Loucy (cell line): ENCODE data around the gene NLRP9.
"Not testable (repeated sequence)": the region's sequence is repeated elsewhere in the genome, so short reads cannot be mapped to it uniquely, and the experiment has no call there.

Experiments
- H2AFZ ChIP-seq: fragments of 200-600 bp; sonication (generic); 2 replicates; pipeline ENCODE4 v1.6.0; 2016; ENCODE audit warnings: antibody characterized with exemption, mild to moderate bottlenecking, low read length, moderate library complexity
- H3F3A ChIP-seq: fragments of 200-600 bp; 2 replicates; pipeline ENCODE4 v1.6.0; 2016; ENCODE audit warnings: antibody characterized with exemption, low read depth, mild to moderate bottlenecking
- H3K27me3 ChIP-seq: fragments of 200-600 bp; sonication (generic); 2 replicates; pipeline ENCODE4 v1.6.1; 2014; ENCODE audit warnings: low read length, mild to moderate bottlenecking; ENCODE audit not compliant: insufficient read depth, poor library complexity, severe bottlenecking
- H3K36me3 ChIP-seq: fragments of 200-600 bp; sonication (generic); 2 replicates; pipeline ENCODE4 v1.6.1; 2016; ENCODE audit warnings: low read length; ENCODE audit not compliant: insufficient read depth
- H3K4me1 ChIP-seq: fragments of 200-600 bp; sonication (generic); 2 replicates; pipeline ENCODE4 v1.5.1; 2014; ENCODE audit warnings: low read length, mild to moderate bottlenecking; ENCODE audit not compliant: insufficient read depth, poor library complexity, severe bottlenecking
- H3K4me2 ChIP-seq: fragments of 200-600 bp; sonication (generic); 2 replicates; pipeline ENCODE4 v1.6.0; 2014; ENCODE audit warnings: antibody characterized with exemption, low read length, low read depth, mild to moderate bottlenecking; ENCODE audit not compliant: poor library complexity, severe bottlenecking
- H3K4me3 ChIP-seq: fragments of 200-600 bp; sonication (generic); 2 replicates; pipeline ENCODE4 v1.5.1; 2014; ENCODE audit warnings: low read length, mild to moderate bottlenecking, mixed read lengths; ENCODE audit not compliant: poor library complexity, severe bottlenecking
- H3K79me2 ChIP-seq: fragments of 200-600 bp; sonication (generic); 2 replicates; pipeline ENCODE4 v1.6.1; 2014; ENCODE audit warnings: low read length; ENCODE audit not compliant: insufficient read depth
- H3K9ac ChIP-seq: fragments of 200-600 bp; sonication (generic); 2 replicates; pipeline ENCODE4 v1.6.0; 2014; ENCODE audit warnings: mild to moderate bottlenecking, low read depth, low read length, moderate library complexity; ENCODE audit not compliant: poor library complexity, severe bottlenecking
- H3K9me2 ChIP-seq: fragments of 200-600 bp; sonication (generic); replicated peaks from 2 replicates; pipeline ENCODE4 v1.6.1; 2016; ENCODE audit warnings: low read depth, low read length, mixed read lengths
- H3K9me3 ChIP-seq: fragments of 200-600 bp; sonication (generic); 2 replicates; pipeline ENCODE4 v1.6.1; 2014; ENCODE audit warnings: mild to moderate bottlenecking, antibody characterized with exemption, low read length, low read depth; ENCODE audit not compliant: insufficient read depth
- H4K20me1 ChIP-seq: fragments of 200-600 bp; sonication (generic); 2 replicates; pipeline ENCODE4 v1.6.0; 2014; ENCODE audit warnings: antibody characterized with exemption, low read length, mild to moderate bottlenecking; ENCODE audit not compliant: insufficient read depth, poor library complexity, severe bottlenecking
- EZH2phosphoT487 ChIP-seq: fragments of 200-600 bp; IDR thresholded peaks from 2 replicates; pipeline ENCODE4 v1.6.1; 2018; ENCODE audit warnings: antibody characterized with exemption, mild to moderate bottlenecking, moderate library complexity, borderline replicate concordance
- TF ChIP-seq, protein P1 (sequence below): fragments of 200-600 bp; sonication (generic); conservative IDR thresholded peaks from 2 replicates; pipeline ENCODE4 v1.5.1; 2014; ENCODE audit warnings: mild to moderate bottlenecking, antibody characterized with exemption, low read length

Gene NLRP9

DNA sequence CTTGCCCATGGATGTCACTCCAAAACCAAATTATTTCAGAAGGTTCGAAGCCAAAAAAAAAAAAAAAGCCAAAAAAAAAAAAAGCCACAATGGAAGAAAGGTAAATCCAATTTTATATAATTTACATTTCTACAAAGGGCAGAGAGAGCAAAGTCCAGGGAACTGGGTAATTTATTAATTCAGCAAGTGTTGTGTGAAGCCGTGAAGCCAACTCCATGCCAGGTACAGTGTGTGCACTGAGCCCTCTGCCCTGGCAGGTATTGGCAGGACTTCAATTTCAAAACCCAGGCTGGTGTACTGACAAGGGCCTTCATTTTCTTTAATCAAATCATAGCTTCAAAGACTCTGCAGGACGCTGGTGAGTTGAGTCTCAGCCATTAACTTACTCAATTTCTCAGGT, 15.2 kb upstream of the NLRP9 start:
- Histone ChIP-seq H3K4me2 (no peak overlapping the region), H3K9me2 (no peaks in the 10 kb centered on the region), H3K9me3 (0 out of 2 replicates have a peak, but pooled peaks cover 3% of the 10 kb centered on the region), H3K79me2 (no peaks in the 10 kb centered on the region), H3F3A (no peaks in the 10 kb centered on the region), H2AFZ (no peak overlapping the region), H3K9ac (no peak overlapping the region), H4K20me1 (no peaks in the 10 kb centered on the region), H3K4me3 (no peak overlapping the region), H3K27me3 (no peaks in the 10 kb centered on the region), H3K4me1 (no peaks in the 10 kb centered on the region), H3K36me3 (no peaks in the 10 kb centered on the region)
- TF ChIP-seq, protein P1, sequence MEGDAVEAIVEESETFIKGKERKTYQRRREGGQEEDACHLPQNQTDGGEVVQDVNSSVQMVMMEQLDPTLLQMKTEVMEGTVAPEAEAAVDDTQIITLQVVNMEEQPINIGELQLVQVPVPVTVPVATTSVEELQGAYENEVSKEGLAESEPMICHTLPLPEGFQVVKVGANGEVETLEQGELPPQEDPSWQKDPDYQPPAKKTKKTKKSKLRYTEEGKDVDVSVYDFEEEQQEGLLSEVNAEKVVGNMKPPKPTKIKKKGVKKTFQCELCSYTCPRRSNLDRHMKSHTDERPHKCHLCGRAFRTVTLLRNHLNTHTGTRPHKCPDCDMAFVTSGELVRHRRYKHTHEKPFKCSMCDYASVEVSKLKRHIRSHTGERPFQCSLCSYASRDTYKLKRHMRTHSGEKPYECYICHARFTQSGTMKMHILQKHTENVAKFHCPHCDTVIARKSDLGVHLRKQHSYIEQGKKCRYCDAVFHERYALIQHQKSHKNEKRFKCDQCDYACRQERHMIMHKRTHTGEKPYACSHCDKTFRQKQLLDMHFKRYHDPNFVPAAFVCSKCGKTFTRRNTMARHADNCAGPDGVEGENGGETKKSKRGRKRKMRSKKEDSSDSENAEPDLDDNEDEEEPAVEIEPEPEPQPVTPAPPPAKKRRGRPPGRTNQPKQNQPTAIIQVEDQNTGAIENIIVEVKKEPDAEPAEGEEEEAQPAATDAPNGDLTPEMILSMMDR: no peak
- TF ChIP-seq EZH2phosphoT487: no peak

DNA sequence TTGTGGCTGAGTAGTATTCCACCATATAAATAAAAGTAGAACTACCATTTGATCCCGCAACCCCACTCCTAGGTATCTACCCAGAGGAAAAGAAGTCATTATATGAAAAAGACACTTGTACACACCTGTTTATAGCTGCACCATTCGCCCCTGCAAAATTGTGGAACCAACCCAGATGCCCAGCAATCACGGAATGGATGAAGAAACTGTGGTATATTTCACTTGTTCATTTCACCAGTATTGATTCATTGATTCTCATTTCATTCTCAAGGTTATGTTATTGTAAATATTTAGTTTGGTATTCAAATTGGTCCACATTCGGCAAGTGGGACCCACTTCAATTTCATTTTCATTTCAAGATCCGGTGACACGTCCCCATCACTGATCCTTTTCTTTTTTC, 12.5 kb upstream of the NLRP9 start:
- Histone ChIP-seq H3K9ac (no peak overlapping the region), H3K79me2 (no peaks in the 10 kb centered on the region), H3K27me3 (no peaks in the 10 kb centered on the region), H3K36me3 (no peaks in the 10 kb centered on the region), H3K4me1 (no peaks in the 10 kb centered on the region), H3K9me3 (peaks cover 3% of the 10 kb centered on the region; the same call in 1 of the 2 replicates), H3K9me2 (no peaks in the 10 kb centered on the region), H3F3A (no peaks in the 10 kb centered on the region), H2AFZ (no peak overlapping the region), H4K20me1 (no peaks in the 10 kb centered on the region), H3K4me3 (no peak overlapping the region), H3K4me2 (no peak overlapping the region)
- TF ChIP-seq EZH2phosphoT487: no peak
- TF ChIP-seq, protein P1: no peak

DNA sequence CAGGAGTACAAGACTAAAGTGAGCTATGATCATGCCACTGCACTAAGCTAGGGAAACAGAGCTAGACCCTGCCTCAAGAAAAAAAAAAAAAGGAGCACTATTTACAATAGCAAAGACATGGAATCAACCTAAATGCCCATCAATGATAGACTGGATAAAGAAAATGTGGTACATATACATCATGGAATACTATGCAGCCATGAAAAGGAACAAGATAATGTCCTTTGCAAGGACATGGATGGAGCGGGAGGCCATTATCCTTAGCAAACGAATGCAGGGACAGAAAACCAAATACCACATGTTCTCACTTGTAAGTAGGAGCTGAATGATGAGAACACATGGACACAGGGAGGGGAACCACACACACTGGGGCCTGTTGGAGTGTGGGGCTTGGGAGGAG, 7.8 kb downstream of the NLRP9 start:
- not testable (repeated sequence) for H3K79me2 ChIP-seq, H3K9ac ChIP-seq, H2AFZ ChIP-seq, H3K4me3 ChIP-seq, H4K20me1 ChIP-seq, H3K9me3 ChIP-seq, H3K36me3 ChIP-seq, H3K4me1 ChIP-seq, H3K9me2 ChIP-seq, H3K4me2 ChIP-seq, H3F3A ChIP-seq, H3K27me3 ChIP-seq

GRCh38 chr19:55723491-55723890, 14.7 kb downstream of the NLRP9 start:
- no peaks in the 10 kb centered on the region for H4K20me1 ChIP-seq
- no peaks in the 10 kb centered on the region for H3F3A ChIP-seq
- H3K27me3 ChIP-seq: no peaks in the 10 kb centered on the region
- H3K79me2 ChIP-seq: no peaks in the 10 kb centered on the region
- no peak overlapping the region for H2AFZ ChIP-seq
- H3K9ac ChIP-seq: no peak overlapping the region
- H3K9me3 ChIP-seq: peaks cover 8% of the 10 kb centered on the region; the same call in 1 of the 2 replicates
- H3K4me2 ChIP-seq: no peak overlapping the region
- no peaks in the 10 kb centered on the region for H3K4me1 ChIP-seq
- H3K9me2 ChIP-seq: no peaks in the 10 kb centered on the region
- H3K4me3 ChIP-seq: no peak overlapping the region
- TF ChIP-seq, protein P1: no peak
- no peak for TF ChIP-seq EZH2phosphoT487
- H3K36me3 ChIP-seq: no peaks in the 10 kb centered on the region
